Panc1 (cell line): ENCODE results near the gene FN1. TPM values are rescaled to one million over a fixed set of nuclear protein-coding genes. Genes with fewer than 3 reads are reported as not detected.

Source experiments
- ATAC-seq: fragments of 200-7000 bp; cut with Tn5 transposase; 2 replicates; pipeline ENCODE4 v1.9.1; 2020; ENCODE audit warnings: mild to moderate bottlenecking, moderate library complexity
- BruUV-seq: library from RNA; stranded (reverse); fragments of 400-500 nt; replicated peaks from 2 replicates; lab custom pipeline; 2021; lab: Mats Ljungman, UMichigan
- CTCF ChIA-PET: fragments of 300-600 bp; sonication (Branson Sonifier 250); formaldehyde crosslinking; loops from one replicate; lab custom pipeline; 2022; ENCODE audit warnings: antibody characterized with exemption; lab: Charles Lee
- POLR2A ChIA-PET: fragments of 300-600 bp; sonication (Branson Sonifier 250); formaldehyde crosslinking; loops from one replicate; lab custom pipeline; 2022; ENCODE audit warnings: antibody characterized with exemption; lab: Charles Lee
- DNase-seq: peaks from one replicate; pipeline ENCODE4 v3.0.0-alpha.2; 2010; ENCODE audit warnings: low read depth, low spot score
- H3K27ac ChIP-seq: 2 replicates; pipeline ENCODE4 v1.5.1; 2011; ENCODE audit warnings: mild to moderate bottlenecking, low read length, inconsistent platforms
- H3K27me3 ChIP-seq: fragments of 200-500 bp; sonication (Bioruptor generic); 2 replicates; pipeline ENCODE4 v1.6.0; 2014; ENCODE audit warnings: low read length, inconsistent platforms; ENCODE audit not compliant: control insufficient read depth, insufficient read depth
- H3K36me3 ChIP-seq: fragments of 200-500 bp; sonication (Bioruptor generic); 2 replicates; pipeline ENCODE4 v1.5.1; 2014; ENCODE audit warnings: inconsistent platforms, mild to moderate bottlenecking, low read length, moderate library complexity; ENCODE audit not compliant: control insufficient read depth, insufficient read depth
- H3K4me1 ChIP-seq: 2 replicates; pipeline ENCODE4 v1.5.1; 2011; ENCODE audit warnings: inconsistent platforms, mild to moderate bottlenecking, low read length, moderate library complexity; ENCODE audit not compliant: control insufficient read depth, insufficient read depth
- H3K4me3 ChIP-seq, 2 experiments: 2 replicates each; pipeline ENCODE4 v1.5.1; 2011 to 2012; ENCODE audit warnings: low read depth in 2 of 2, low read length in 2 of 2, mild to moderate bottlenecking in 2 of 2, inconsistent platforms in 1 of 2, moderate library complexity in 1 of 2
- H3K9me3 ChIP-seq: fragments of 200-500 bp; sonication (Bioruptor generic); 2 replicates; pipeline ENCODE4 v1.5.1; 2014; ENCODE audit warnings: low read depth, mild to moderate bottlenecking, inconsistent platforms, low read length, moderate library complexity; ENCODE audit not compliant: control insufficient read depth, insufficient read depth
- CTCF ChIP-seq: fragments of 450-650 bp; IDR thresholded peaks from 2 replicates; pipeline ENCODE4 v1.5.1; 2017; ENCODE audit warnings: mild to moderate bottlenecking
- POLR2AphosphoS5 ChIP-seq: IDR thresholded peaks from 2 replicates; pipeline ENCODE4 v1.6.1; 2012; ENCODE audit warnings: mild to moderate bottlenecking, low read depth, low read length, moderate library complexity
- REST ChIP-seq, 2 experiments: IDR thresholded peaks; 2 replicates each; pipeline ENCODE4 v1.6.1; 2011 to 2012; ENCODE audit warnings: low read depth in 2 of 2, control low read depth in 1 of 2, low read length in 1 of 2, mild to moderate bottlenecking in 1 of 2, moderate library complexity in 1 of 2; ENCODE audit not compliant: insufficient read depth in 1 of 2
- SIN3A ChIP-seq: IDR thresholded peaks from 2 replicates; pipeline ENCODE4 v1.6.1; 2012; ENCODE audit warnings: low read depth, mild to moderate bottlenecking, low read length, moderate library complexity, borderline replicate concordance; ENCODE audit not compliant: insufficient read depth
- TCF7L2 ChIP-seq: IDR thresholded peaks from 2 replicates; pipeline ENCODE4 v1.6.1; 2011; ENCODE audit warnings: mild to moderate bottlenecking, low read depth, low read length, inconsistent platforms
- in situ Hi-C: cut with HindIII; loops from 2 replicates; pipeline ENCODE4 v1.10.0; 2016; ENCODE audit warnings: low sequenced_read_pairs, low pct_unique_long_range_greater_than_20kb
- intact Hi-C: fragments of 100-400 bp; cut with micrococcal nuclease; formaldehyde crosslinking; loops from one replicate; pipeline ENCODE4 v1.10.0; 2022; ENCODE audit not compliant: unreplicated experiment
- total RNA-seq: library from RNA; stranded (reverse); gene quantifications from one replicate; pipeline ENCODE4 v1.2.1, GENCODE V29; 2021; ENCODE audit not compliant: unreplicated experiment

Gene FN1
- total RNA-seq, 1 experiment from 2014 or later, result 4.2 TPM

DNA sequence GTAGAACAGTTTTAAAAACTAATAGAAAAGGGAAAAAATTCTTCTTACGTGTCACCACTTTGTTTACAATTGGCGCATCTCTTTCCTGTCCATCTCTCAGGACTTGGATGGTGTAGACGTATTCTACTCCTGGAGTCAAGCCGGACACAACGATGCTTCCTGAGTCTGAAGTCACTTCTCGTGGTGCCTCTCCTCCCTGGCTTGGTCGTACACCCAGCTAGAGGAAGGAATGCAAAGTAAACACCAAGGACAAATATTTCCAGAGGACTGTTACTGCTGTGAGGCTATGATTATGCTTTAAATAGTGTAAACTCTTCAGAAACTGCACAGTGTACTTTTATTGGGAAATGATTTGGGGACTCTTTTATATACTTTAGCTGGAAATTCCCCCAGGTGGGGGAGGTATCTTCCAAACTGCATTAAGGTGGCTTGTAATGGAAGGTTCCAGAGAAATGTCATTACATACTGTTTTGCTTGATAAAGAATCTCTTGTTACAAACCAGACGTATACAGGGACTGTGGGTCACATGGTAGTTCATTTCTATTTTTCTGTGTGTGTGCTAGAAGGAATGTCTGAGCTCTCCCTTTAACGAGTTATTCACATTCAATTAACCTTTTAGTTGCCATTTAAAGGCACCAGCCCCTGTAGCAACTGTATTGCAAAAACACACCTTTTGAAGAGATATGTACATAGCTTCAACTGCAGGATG is 38.1 kb downstream of the FN1 start:
- intact Hi-C loops (no loop called here), in situ Hi-C loops (no loop called here)
- no peaks in the 10 kb centered on the region for H3K4me1 ChIP-seq
- H3K4me3 ChIP-seq, result no peak overlapping the region
- no peaks in the 10 kb centered on the region for H3K36me3 ChIP-seq
- DNase-seq (no peak), ATAC-seq (no peak)
- ChIA-PET POLR2A (no interaction called here), CTCF (no interaction called here)
- H3K9me3 ChIP-seq, result no peaks in the 10 kb centered on the region
- TF ChIP-seq SIN3A (no peak), POLR2AphosphoS5 (no peak), REST (IDR thresholded peaks at IDR 0.05; ENCODE audit: insufficient read depth in 1 of 2, low read depth in 2 of 2, low read length in 1 of 2) (no peak), TCF7L2 (no peak), CTCF (no peak)
- BruUV-seq, result no TSS peak
- no peaks in the 10 kb centered on the region; the same call in 1 of the 2 replicates for H3K27me3 ChIP-seq
- no peak overlapping the region for H3K27ac ChIP-seq

GRCh38 chr2:215396595-215397313 is 39.1 kb downstream of the FN1 start:
- TF ChIP-seq CTCF (no peak), REST (IDR thresholded peaks at IDR 0.05; ENCODE audit: insufficient read depth in 1 of 2, low read depth in 2 of 2, low read length in 1 of 2) (no peak), POLR2AphosphoS5 (no peak), SIN3A (no peak), TCF7L2 (no peak)
- BruUV-seq, result no TSS peak
- ATAC-seq (no peak), DNase-seq (no peak)
- CTCF ChIA-PET, result no interaction called here
- Histone ChIP-seq H3K9me3 (no peaks in the 10 kb centered on the region), H3K4me3 (no peak overlapping the region), H3K27me3 (no peaks in the 10 kb centered on the region; the same call in 1 of the 2 replicates), H3K27ac (no peak overlapping the region), H3K4me1 (no peaks in the 10 kb centered on the region), H3K36me3 (no peaks in the 10 kb centered on the region)
- in situ Hi-C loops, result no loop called here
- intact Hi-C loops, result no loop called here
- POLR2A ChIA-PET, result no interaction called here
